ENCODE results near the gene CALML6.

DNA sequence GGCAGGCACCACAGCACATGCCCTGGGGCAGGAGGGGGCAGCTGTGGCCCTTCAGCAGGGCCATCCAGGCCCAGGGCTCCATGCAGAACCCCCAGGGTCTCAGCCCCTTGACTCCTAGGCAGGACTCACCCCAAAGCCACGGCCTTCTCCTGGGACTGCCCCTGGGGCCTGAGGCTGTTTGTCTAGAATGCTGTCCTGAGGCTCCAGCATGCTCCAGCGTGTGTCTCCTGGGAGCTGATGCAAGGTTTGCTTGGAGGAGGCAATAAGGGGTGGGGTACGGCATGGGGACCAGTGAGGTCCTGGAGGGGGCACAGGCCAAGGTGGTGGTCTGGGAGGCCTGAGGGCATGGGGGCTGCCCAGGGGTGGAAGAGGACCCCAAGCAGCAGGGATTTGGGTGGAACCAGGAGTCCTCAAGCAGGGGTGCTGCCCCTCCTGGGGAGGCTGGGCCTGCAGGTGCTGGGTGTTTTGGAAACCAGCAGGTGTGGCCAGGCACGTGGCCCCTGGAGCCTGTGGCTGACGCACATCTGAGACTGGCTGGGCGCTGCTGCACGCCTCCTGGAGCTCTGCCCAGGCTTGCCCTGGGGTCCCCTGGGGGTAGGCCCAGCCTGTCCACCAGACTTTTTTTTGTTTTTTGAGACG is 7.8 kb upstream of the CALML6 start:
- TF ChIP-seq, protein P1, sequence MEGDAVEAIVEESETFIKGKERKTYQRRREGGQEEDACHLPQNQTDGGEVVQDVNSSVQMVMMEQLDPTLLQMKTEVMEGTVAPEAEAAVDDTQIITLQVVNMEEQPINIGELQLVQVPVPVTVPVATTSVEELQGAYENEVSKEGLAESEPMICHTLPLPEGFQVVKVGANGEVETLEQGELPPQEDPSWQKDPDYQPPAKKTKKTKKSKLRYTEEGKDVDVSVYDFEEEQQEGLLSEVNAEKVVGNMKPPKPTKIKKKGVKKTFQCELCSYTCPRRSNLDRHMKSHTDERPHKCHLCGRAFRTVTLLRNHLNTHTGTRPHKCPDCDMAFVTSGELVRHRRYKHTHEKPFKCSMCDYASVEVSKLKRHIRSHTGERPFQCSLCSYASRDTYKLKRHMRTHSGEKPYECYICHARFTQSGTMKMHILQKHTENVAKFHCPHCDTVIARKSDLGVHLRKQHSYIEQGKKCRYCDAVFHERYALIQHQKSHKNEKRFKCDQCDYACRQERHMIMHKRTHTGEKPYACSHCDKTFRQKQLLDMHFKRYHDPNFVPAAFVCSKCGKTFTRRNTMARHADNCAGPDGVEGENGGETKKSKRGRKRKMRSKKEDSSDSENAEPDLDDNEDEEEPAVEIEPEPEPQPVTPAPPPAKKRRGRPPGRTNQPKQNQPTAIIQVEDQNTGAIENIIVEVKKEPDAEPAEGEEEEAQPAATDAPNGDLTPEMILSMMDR (IDR thresholded peaks at IDR 0.05), result no peak
- no peak for TF ChIP-seq POLR2A (IDR thresholded peaks at IDR 0.05)

All from tibial nerve (tissue), 3 donors.